Endothelial cell of umbilical vein (primary cell): ENCODE measurements around the gene SPECC1L.

ENCODE experiments used
- CTCF ChIP-seq, 2 donors: IDR thresholded peaks; 1 replicate in 1 of 2; 2 replicates in 1 of 2; pipeline ENCODE4 v1.5.1; 2011; ENCODE audit warnings: low read length in 2 of 2, mild to moderate bottlenecking in 2 of 2, moderate library complexity in 2 of 2, control low read depth in 1 of 2, inconsistent platforms in 1 of 2, low read depth in 1 of 2; ENCODE audit not compliant: insufficient read depth in 1 of 2; ENCODE audit errors: extremely low read depth in 1 of 2
- POLR2A ChIP-seq: IDR thresholded peaks from 2 replicates; pipeline ENCODE4 v1.6.1; 2012; ENCODE audit warnings: low read depth, mild to moderate bottlenecking, control low read depth, low read length

- TF ChIP-seq POLR2A (no peak), CTCF (IDR thresholded peaks at IDR 0.05; ENCODE audit: extremely low read depth in 1 of 2, insufficient read depth in 1 of 2, low read depth in 1 of 2, low read length in 2 of 2) (no peak)
These were observed 145.5 kb downstream of the SPECC1L start for GRCh38 chr22:24416095-24416494.
